Esophagus muscularis mucosa (tissue), 4 donors: ENCODE measurements around the gene EGFL7.

Experiments
- CTCF ChIP-seq, 3 experiments: fragments of 200-600 bp in 2 of 3; fragments of 450-650 bp in 1 of 3; sonication (generic) in 2 of 3; IDR thresholded peaks; one replicate each; pipeline ENCODE4 v1.5.1; 2017 to 2019; ENCODE audit warnings: antibody characterized with exemption in 3 of 3, mild to moderate bottlenecking in 2 of 3, moderate library complexity in 1 of 3
- EP300 ChIP-seq: sonication (generic); formaldehyde crosslinking; IDR thresholded peaks from one replicate; pipeline ENCODE4 v1.6.1; 2017; ENCODE audit warnings: antibody characterized with exemption
- POLR2A ChIP-seq: fragments of 450-650 bp; IDR thresholded peaks from one replicate; pipeline ENCODE4 v1.6.1; 2017; ENCODE audit warnings: antibody characterized with exemption, moderate library complexity, mild to moderate bottlenecking, low read depth
- POLR2AphosphoS5 ChIP-seq, 2 donors: sonication (generic); formaldehyde crosslinking; IDR thresholded peaks; one replicate each; pipeline ENCODE4 v1.6.1; 2017; ENCODE audit warnings: antibody characterized with exemption in 2 of 2

GRCh38 chr9:136653323-136654079, 9.2 kb upstream of the EGFL7 start:
- TF ChIP-seq POLR2A (no peak), POLR2AphosphoS5 (IDR thresholded peaks at IDR 0.05) (no peak), CTCF (IDR thresholded peaks at IDR 0.05) (no peak), EP300 (no peak)
